ENCODE results near the gene ALKBH6.

Gene ALKBH6

DNA sequence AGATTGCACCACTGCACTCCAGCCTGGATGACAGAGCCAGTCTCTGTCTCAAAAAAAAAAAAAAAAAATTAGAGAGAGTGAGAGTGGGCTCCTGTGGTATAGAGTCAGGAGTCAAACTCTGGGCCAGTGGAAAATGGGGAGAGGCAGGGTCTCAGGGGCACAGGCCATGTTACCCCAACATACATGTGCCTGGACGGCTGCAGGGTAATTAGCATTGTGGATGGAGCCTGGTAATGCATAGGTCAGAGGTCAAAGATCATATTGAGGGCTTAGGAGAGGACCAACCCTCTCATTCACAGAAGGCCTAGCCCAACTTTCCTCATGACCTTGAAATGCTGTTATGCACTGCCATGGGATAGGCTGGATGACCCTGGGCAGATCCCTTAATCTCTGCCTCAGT is 11.5 kb upstream of the ALKBH6 start:
- no peak for DNase-seq (ENCODE audit: low read depth in 1 of 2, low spot score in 1 of 2)
- in situ Hi-C loops (cut with HindIII; ENCODE audit: low pct_unique_long_range_greater_than_20kb, low sequenced_read_pairs), result no loop called here
- no peak for TF ChIP-seq JUND (IDR thresholded peaks at IDR 0.05; ENCODE audit: low read depth)

DNA sequence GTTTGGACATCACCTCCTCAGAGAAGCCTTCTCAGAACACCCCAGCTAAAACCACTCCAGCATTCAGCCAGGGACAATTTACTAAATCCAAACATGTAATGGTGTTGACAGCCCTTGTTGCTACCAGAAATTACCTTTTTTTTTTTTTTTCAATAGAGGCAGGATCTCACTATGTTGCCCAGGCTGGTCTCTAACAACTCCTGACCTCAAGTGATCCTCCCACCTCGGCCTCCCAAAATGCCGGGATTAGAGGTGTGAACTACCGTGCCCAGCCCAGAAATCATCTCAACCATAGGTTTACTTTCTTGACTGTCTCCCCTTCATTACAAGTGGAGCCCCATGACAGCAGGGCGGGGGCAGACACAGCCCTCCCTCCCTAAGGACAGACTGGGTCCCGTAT is 9.4 kb upstream of the ALKBH6 start:
- in situ Hi-C loops (cut with HindIII; ENCODE audit: low pct_unique_long_range_greater_than_20kb, low sequenced_read_pairs), result no loop called here
- TF ChIP-seq JUND (IDR thresholded peaks at IDR 0.05; ENCODE audit: low read depth), result no peak

DNA sequence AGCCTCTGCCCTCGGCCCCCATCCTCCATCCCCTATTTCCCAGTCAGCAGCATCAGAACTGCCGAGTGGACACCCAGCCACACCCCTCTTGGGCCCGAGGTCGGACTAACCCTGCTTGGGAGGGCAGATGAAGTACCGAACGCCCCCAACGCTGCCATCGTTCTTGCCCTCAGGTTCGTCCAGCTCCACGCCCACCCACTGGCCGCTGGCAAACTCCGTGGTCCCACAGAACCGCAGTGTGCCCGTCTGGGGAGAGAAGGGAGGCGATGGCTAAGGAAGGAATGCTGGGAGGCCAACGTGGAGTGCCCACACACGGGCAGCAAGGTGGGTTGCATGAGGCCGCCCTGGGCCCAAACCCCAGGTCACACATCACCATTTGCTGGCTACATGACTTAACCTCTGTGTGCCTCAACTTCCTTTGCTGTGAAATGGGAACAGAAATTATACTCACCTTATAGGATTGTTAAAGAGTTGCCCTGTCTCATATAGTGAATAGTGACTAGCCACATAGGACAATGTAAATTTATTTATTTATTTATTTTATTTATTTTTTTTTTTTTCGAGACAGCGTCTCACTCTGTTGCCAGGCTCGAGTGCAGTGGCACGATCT is 5.2 kb upstream of the ALKBH6 start:
- no peak for DNase-seq (ENCODE audit: low read depth in 1 of 2, low spot score in 1 of 2)
- in situ Hi-C loops (cut with HindIII; ENCODE audit: low pct_unique_long_range_greater_than_20kb, low sequenced_read_pairs), result no loop called here
- TF ChIP-seq JUND (IDR thresholded peaks at IDR 0.05; ENCODE audit: low read depth), result no peak

More for the DNA sequence above, 9.4 kb upstream of the ALKBH6 start:
- no peak for DNase-seq (ENCODE audit: low read depth in 1 of 2, low spot score in 1 of 2)

DNA sequence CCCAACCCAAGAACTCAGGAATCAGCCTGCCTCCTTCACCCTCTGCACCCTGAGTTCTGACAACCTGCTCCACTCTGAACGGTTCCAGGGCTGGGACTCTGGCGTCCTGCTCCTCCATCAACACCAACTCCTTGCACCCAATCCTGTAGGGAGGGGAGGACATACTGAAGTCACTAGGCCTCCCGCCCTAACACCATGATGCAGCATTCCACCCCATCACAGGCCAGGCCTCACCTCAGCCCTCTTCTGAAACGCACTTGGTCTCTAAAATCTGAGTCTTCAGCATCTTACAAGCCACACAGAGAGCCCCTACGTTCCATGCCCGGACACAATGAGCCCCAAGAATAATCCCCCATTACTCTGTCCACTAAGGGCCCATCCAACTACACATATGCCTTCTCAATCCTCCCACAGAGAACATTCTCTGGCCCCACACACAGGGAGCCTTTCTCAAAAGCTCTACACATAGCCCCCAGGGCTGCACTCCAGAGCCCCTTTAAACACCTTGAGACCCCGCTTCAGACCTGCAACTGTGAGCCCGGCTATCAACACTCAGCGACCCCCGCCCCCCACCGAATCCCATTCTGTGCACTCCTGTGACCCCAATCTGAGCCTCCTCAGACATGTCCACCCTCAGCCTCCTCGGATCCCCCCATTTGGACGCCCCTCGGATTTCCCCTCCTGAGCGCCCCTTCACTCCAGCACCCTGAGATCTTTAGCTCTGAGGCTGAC is 567 bp downstream of the ALKBH6 start:
- in situ Hi-C loops (cut with HindIII; ENCODE audit: low pct_unique_long_range_greater_than_20kb, low sequenced_read_pairs), result no loop called here
- DNase-seq (ENCODE audit: low read depth in 1 of 2, low spot score in 1 of 2), result no peak
- TF ChIP-seq JUND (IDR thresholded peaks at IDR 0.05; ENCODE audit: low read depth), result no peak

DNA sequence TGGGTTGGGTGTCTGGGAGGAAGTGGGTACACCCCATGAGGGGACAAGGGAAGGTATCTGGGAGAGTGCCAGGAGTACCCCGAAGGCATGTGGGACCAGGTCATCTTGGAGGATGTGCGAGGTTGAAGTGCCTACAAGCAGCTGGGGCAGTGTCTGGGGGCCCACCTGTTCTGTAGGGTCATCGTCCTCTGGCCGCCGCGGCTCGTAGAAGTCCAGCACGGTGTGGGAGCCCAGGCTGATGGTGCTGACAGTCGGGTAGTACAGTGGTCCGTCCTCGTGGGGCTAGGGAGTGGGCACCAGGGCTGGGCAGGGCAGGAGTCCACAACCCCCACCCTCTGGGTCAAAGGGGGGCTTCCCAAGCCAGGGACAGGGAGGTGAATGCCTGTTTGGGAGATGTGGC is 3.6 kb downstream of the ALKBH6 start:
- DNase-seq (ENCODE audit: low read depth in 1 of 2, low spot score in 1 of 2), result no peak
- no peak for TF ChIP-seq JUND (IDR thresholded peaks at IDR 0.05; ENCODE audit: low read depth)
- in situ Hi-C loops (cut with HindIII; ENCODE audit: low pct_unique_long_range_greater_than_20kb, low sequenced_read_pairs), result no loop called here

DNA sequence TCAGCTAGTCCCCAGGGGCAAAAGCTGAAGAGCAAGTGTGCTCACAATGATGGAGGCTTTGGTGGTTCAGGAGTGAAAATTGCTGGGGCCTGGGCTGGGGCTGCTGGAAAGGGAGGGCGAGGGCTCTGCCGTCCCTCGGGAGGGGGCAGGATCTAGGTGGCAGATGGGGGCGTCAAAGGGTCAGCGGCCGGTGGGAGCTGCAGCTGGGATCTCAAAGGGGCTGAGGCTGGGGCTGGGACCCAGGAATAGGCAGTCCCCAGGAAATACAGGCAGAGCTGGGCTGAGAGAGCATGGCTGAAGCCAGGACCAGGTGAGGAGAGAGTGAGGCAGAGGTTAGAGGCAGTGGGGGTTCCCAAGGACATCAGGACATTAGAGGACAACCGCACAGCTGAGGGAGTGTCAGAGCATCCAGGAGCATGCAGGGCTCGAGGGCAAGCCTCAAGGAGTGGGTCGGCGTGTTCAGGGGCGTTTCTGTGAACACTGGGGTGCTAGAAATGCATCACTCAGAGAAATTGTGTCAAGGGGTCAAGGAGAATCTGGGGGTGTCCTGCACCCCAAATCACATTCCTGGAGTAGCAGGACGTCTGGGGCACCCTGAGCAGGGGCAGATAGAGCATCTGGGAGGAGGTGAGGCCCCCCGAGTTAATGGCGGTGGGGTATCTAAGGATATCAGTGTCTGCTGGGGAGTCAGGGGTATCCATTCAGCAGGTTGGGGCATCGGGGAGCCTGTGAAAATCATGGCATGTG is 4.2 kb downstream of the ALKBH6 start:
- in situ Hi-C loops (cut with HindIII; ENCODE audit: low pct_unique_long_range_greater_than_20kb, low sequenced_read_pairs), result no loop called here
- no peak for DNase-seq (ENCODE audit: low read depth in 1 of 2, low spot score in 1 of 2)
- no peak for TF ChIP-seq JUND (IDR thresholded peaks at IDR 0.05; ENCODE audit: low read depth)

DNA sequence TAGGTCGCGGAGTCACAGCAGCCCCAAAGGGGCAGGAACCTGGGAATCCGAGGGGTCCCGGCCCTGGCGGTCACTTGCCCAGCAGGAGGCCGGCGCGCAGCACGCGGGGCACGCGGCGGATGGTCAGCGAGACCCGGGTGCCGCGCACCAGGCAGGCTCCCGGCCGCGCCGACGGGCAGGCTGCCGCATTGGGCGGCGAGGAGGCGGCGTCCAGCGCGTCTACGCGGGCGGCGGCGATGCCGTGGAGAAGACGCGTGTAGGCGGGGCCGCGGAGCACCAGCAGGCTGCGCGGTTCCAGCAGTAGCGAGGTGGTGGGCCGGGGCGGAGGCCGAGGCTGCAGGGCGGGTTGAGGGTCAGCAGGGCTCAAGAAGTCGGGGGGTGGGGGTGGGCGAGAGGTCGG is 4.8 kb downstream of the ALKBH6 start:
- TF ChIP-seq JUND (IDR thresholded peaks at IDR 0.05; ENCODE audit: low read depth), result no peak
- in situ Hi-C loops (cut with HindIII; ENCODE audit: low pct_unique_long_range_greater_than_20kb, low sequenced_read_pairs), result no loop called here

DNA sequence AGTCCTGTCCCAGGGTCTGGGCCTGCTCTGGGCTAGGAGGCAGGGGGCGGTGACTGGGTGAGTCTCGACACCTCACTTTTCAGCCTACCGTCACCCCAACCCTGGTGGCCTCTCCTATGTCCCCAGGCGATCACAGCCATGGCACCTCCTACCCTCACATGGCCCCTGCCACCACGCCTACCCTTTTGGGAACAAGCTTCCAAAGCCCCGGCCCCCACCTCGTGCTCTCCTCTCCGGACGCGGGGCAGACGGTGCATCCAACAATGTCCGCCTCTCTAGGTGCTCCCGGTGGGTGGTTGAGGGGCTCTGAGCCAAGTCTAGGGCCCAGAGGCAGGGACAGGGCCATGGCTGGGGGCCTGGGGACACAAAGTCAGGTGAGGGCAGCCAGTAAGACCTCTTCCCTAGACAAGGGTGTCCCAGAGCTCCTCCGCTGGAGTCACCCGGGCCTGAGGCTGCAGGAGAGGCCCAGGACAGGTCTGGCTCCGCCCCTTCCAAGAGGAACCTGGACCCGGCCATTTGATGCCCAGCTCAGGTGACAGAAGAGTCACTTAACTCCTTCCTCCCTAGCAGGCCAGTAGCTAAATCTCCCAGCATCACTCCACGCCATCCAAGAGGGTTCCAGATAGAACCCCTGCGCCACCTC is 5.6 kb downstream of the ALKBH6 start, which contains the start of gene SYNE4:
Gene SYNE4 (minus strand): TSS at position 478 of the 643 bp plus-strand sequence. CDS start 132 bp downstream, at position 346.
- in situ Hi-C loops (cut with HindIII; ENCODE audit: low pct_unique_long_range_greater_than_20kb, low sequenced_read_pairs), result no loop called here
- DNase-seq (ENCODE audit: low read depth in 1 of 2, low spot score in 1 of 2), result peak; percentile 89 to 92
- no peak for TF ChIP-seq JUND (IDR thresholded peaks at IDR 0.05; ENCODE audit: low read depth)

More for the DNA sequence above, 4.8 kb downstream of the ALKBH6 start:
- peak; percentile 58 to 72 for DNase-seq (ENCODE audit: low read depth in 1 of 2, low spot score in 1 of 2)

DNA sequence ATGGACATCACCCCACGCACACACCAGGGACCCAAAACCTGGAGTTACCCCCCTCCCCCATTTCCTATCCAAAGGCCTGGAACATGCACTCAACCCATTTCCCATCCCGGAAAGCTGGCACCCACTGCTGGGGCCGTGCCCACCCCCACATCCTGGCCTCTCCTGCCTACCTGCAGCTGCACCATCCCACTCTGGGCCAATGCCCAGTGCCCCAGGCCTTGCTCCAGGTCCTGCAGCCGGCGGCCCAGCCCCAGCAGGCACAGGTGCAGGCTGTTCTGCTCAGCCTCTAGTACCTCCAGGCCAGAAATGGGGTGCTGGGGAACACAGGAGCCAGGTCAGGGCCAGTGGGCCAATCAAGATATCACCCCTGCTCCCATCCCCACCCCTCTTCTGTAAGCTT is 7.1 kb downstream of the ALKBH6 start:
- no peak for TF ChIP-seq JUND (IDR thresholded peaks at IDR 0.05; ENCODE audit: low read depth)

DNA sequence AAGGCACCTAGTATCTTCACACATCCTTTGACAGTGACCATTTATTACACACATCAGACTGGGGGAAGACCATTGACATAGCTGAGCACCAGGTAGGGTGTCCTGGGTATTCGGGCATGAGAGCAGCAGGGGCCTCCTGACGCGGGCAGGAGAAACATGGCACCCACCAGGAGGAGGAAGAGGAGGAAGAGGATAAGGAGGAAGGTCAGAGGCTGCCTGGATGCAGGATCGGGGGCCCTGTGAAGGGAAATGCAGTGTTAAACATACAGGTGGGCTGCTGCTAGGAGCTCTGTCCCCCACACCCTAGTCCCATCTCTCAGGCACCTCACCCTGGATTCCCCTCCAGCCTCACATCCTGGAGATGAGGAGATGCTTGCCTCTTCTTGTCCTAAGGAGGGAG is 10.7 kb downstream of the ALKBH6 start:
- no peak for TF ChIP-seq JUND (IDR thresholded peaks at IDR 0.05; ENCODE audit: low read depth)
- in situ Hi-C loops (cut with HindIII; ENCODE audit: low pct_unique_long_range_greater_than_20kb, low sequenced_read_pairs), result no loop called here
- no peak for DNase-seq (ENCODE audit: low read depth in 1 of 2, low spot score in 1 of 2)

More for the DNA sequence above, 7.1 kb downstream of the ALKBH6 start:
- no peak for DNase-seq (ENCODE audit: low read depth in 1 of 2, low spot score in 1 of 2)
- in situ Hi-C loops (cut with HindIII; ENCODE audit: low pct_unique_long_range_greater_than_20kb, low sequenced_read_pairs), result no loop called here

DNA sequence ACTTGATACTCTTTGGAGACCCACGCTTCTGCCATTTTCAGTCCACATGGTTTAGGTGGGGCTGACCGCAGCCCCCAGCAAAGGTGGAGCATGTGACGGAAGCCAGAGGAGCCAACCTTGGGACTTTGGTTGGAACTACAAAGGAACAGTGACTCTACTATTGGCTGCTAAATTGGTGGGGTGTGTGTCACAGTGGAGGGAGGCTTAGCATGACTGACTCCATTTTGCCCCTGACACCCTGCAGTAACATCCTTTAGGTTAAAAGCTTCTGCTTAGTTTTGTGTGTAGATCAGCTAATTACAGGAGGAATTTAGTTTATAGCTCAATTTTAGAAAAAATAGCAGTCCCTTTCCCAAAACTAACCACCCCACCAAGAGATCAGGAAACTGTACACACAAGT is 12.4 kb downstream of the ALKBH6 start:
- TF ChIP-seq JUND (IDR thresholded peaks at IDR 0.05; ENCODE audit: low read depth), result no peak
- in situ Hi-C loops (cut with HindIII; ENCODE audit: low pct_unique_long_range_greater_than_20kb, low sequenced_read_pairs), result no loop called here
- DNase-seq (ENCODE audit: low read depth in 1 of 2, low spot score in 1 of 2), result no peak

DNA sequence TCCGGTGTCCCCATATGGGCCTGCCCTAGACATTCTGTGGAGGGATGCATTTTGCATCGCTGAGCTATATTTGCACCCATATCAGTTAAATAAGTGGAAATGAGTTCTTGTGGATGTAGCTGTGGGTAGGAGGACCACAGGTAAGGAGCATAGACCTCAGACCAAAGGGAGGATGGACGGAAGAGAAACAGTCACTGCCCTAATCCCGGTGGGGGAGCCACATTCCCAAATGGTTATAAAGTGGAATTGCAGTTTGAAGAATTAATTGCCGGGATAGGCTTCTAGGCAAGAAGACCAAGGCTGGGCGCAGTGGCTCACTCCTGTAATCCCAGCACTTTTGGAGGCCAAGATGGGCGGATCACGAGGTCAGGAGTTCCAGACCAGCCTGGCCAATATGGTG is 17.2 kb downstream of the ALKBH6 start:
- in situ Hi-C loops (cut with HindIII; ENCODE audit: low pct_unique_long_range_greater_than_20kb, low sequenced_read_pairs), result no loop called here
- DNase-seq (ENCODE audit: low read depth in 1 of 2, low spot score in 1 of 2), result no peak
- no peak for TF ChIP-seq JUND (IDR thresholded peaks at IDR 0.05; ENCODE audit: low read depth)

Data from T47D (cell line).